ENCODE data around the gene TAF1B. TPM values are rescaled to one million over a fixed set of nuclear protein-coding genes. Genes with fewer than 3 reads are reported as not detected.

Gene TAF1B
- total RNA-seq, 1 experiment from 2014 or later = 35.2 TPM

- in situ Hi-C loops (cut with HindIII; ENCODE audit: low pct_unique_long_range_greater_than_20kb, low sequenced_read_pairs) (no loop called here), intact Hi-C loops (cut with micrococcal nuclease; ENCODE audit: unreplicated experiment) (no loop called here)
- H3K4me1 ChIP-seq (ENCODE audit: control insufficient read depth, insufficient read depth, low read length) = no peaks in the 10 kb centered on the region
- POLR2A ChIA-PET = no interaction called here
- no TSS peak for BruUV-seq (replicated peaks)
- no peak overlapping the region for H3K4me3 ChIP-seq (ENCODE audit: low read depth in 2 of 2, low read length in 2 of 2)
- H3K27ac ChIP-seq (ENCODE audit: low read length) = no peak overlapping the region
- H3K9me3 ChIP-seq (ENCODE audit: control insufficient read depth, insufficient read depth, low read depth, low read length) = no peaks in the 10 kb centered on the region
- ATAC-seq (peak; percentile 42; the same call in 1 of the 2 replicates), DNase-seq (ENCODE audit: low read depth, low spot score) (no peak)
- CTCF ChIA-PET = interaction anchor here (0.5 to 1.0 kb wide), 2 partner anchors 14 to 17 kb away, joined by 3 to 4 read pairs; no protein-coding TSS in a partner anchor
- H3K36me3 ChIP-seq (ENCODE audit: control insufficient read depth, insufficient read depth, low read length) = no peaks in the 10 kb centered on the region
- H3K27me3 ChIP-seq (ENCODE audit: control insufficient read depth, insufficient read depth, low read length) = peaks cover 3% of the 10 kb centered on the region; the same call in 1 of the 2 replicates
- no peak for TF ChIP-seq POLR2AphosphoS5 (IDR thresholded peaks at IDR 0.05; ENCODE audit: low read depth, low read length)
- no peak for TF ChIP-seq CTCF (IDR thresholded peaks at IDR 0.05)
- TF ChIP-seq TCF7L2 (IDR thresholded peaks at IDR 0.05; ENCODE audit: low read depth, low read length) = no peak
- no peak for TF ChIP-seq SIN3A (IDR thresholded peaks at IDR 0.05; ENCODE audit: borderline replicate concordance, insufficient read depth, low read depth, low read length)
- no peak for TF ChIP-seq REST (IDR thresholded peaks at IDR 0.05; ENCODE audit: insufficient read depth in 1 of 2, low read depth in 2 of 2, low read length in 1 of 2)
These were observed 12.4 kb upstream of the TAF1B start for GRCh38 chr2:9830685-9831410.

- no peaks in the 10 kb centered on the region for H3K36me3 ChIP-seq (ENCODE audit: control insufficient read depth, insufficient read depth, low read length)
- BruUV-seq (replicated peaks) = no TSS peak
- no peak overlapping the region for H3K27ac ChIP-seq (ENCODE audit: low read length)
- in situ Hi-C loops (cut with HindIII; ENCODE audit: low pct_unique_long_range_greater_than_20kb, low sequenced_read_pairs) = no loop called here
- ChIA-PET CTCF (interaction anchor here (1.0 kb wide), 1 partner anchor 18 kb away, joined by 3 read pairs; no protein-coding TSS in a partner anchor), POLR2A (no interaction called here)
- ATAC-seq (no peak), DNase-seq (ENCODE audit: low read depth, low spot score) (no peak)
- no peaks in the 10 kb centered on the region for H3K9me3 ChIP-seq (ENCODE audit: control insufficient read depth, insufficient read depth, low read depth, low read length)
- no peaks in the 10 kb centered on the region for H3K4me1 ChIP-seq (ENCODE audit: control insufficient read depth, insufficient read depth, low read length)
- no peak overlapping the region for H3K4me3 ChIP-seq (ENCODE audit: low read depth in 2 of 2, low read length in 2 of 2)
- no peak for TF ChIP-seq POLR2AphosphoS5 (IDR thresholded peaks at IDR 0.05; ENCODE audit: low read depth, low read length)
- TF ChIP-seq SIN3A (IDR thresholded peaks at IDR 0.05; ENCODE audit: borderline replicate concordance, insufficient read depth, low read depth, low read length) = no peak
- TF ChIP-seq REST (IDR thresholded peaks at IDR 0.05; ENCODE audit: insufficient read depth in 1 of 2, low read depth in 2 of 2, low read length in 1 of 2) = no peak
- TF ChIP-seq CTCF (IDR thresholded peaks at IDR 0.05) = no peak
- no peak for TF ChIP-seq TCF7L2 (IDR thresholded peaks at IDR 0.05; ENCODE audit: low read depth, low read length)
- peaks cover 3% of the 10 kb centered on the region; the same call in 1 of the 2 replicates for H3K27me3 ChIP-seq (ENCODE audit: control insufficient read depth, insufficient read depth, low read length)
- intact Hi-C loops (cut with micrococcal nuclease; ENCODE audit: unreplicated experiment) = no loop called here
These were observed 11.6 kb upstream of the TAF1B start for GRCh38 chr2:9831670-9832069.
